OCI-LY7 (cell line): ENCODE measurements around the gene TSHZ2. TPM values are rescaled to one million over a fixed set of nuclear protein-coding genes. Genes with fewer than 3 reads are reported as not detected.

ENCODE experiments used
- BruUV-seq: library from RNA; stranded (reverse); fragments of 400-500 nt; replicated peaks from 2 replicates; lab custom pipeline; 2021; lab: Mats Ljungman, UMichigan
- CTCF ChIA-PET: fragments of 300-600 bp; sonication (Branson Sonifier 250); formaldehyde crosslinking; loops from one replicate; lab custom pipeline; 2022; ENCODE audit warnings: antibody characterized with exemption; ENCODE audit not compliant: unreplicated experiment; lab: Charles Lee
- POLR2A ChIA-PET: fragments of 300-600 bp; sonication (Branson Sonifier 250); formaldehyde crosslinking; loops from one replicate; lab custom pipeline; 2022; ENCODE audit warnings: antibody characterized with exemption; lab: Charles Lee
- DNase-seq: peaks from one replicate; pipeline ENCODE4 v3.0.0-alpha.2; 2015; ENCODE audit warnings: low spot score
- H2AFZ ChIP-seq: fragments of 200-600 bp; sonication (generic), shearing (Covaris generic); 2 replicates; pipeline ENCODE4 v1.6.1; 2014; ENCODE audit warnings: mild to moderate bottlenecking, antibody characterized with exemption, low read length, moderate library complexity
- H3K27ac ChIP-seq: fragments of 200-600 bp; sonication (generic); 2 replicates; pipeline ENCODE4 v1.5.1; 2014; ENCODE audit warnings: mixed run types, low read depth, mild to moderate bottlenecking, moderate library complexity, low read length, inconsistent platforms; ENCODE audit not compliant: poor library complexity, severe bottlenecking
- H3K36me3 ChIP-seq: fragments of 200-600 bp; sonication (generic); 2 replicates; pipeline ENCODE4 v1.6.1; 2014; ENCODE audit warnings: mild to moderate bottlenecking, antibody characterized with exemption, low read length, moderate library complexity, mixed read lengths; ENCODE audit not compliant: insufficient read depth
- H3K4me1 ChIP-seq: fragments of 200-600 bp; sonication (generic); 2 replicates; pipeline ENCODE4 v1.5.1; 2014; ENCODE audit warnings: mild to moderate bottlenecking, low read length; ENCODE audit not compliant: insufficient read depth, poor library complexity, severe bottlenecking
- H3K4me2 ChIP-seq: fragments of 200-600 bp; sonication (generic); 2 replicates; pipeline ENCODE4 v1.6.1; 2014; ENCODE audit warnings: mild to moderate bottlenecking, low read length
- H3K4me3 ChIP-seq: fragments of 200-600 bp; sonication (generic); 2 replicates; pipeline ENCODE4 v1.5.1; 2014; ENCODE audit warnings: mild to moderate bottlenecking, low read depth, low read length; ENCODE audit not compliant: poor library complexity, severe bottlenecking
- H3K79me2 ChIP-seq: fragments of 200-600 bp; sonication (generic); 2 replicates; pipeline ENCODE4 v1.6.1; 2016; ENCODE audit warnings: low read depth, mild to moderate bottlenecking, low read length, moderate library complexity, mixed read lengths; ENCODE audit not compliant: insufficient read depth
- H3K9me2 ChIP-seq: fragments of 200-600 bp; sonication (generic); 2 replicates; pipeline ENCODE4 v1.6.1; 2016; ENCODE audit warnings: mild to moderate bottlenecking, low read length, mixed read lengths; ENCODE audit not compliant: insufficient read depth
- H3K9me3 ChIP-seq: fragments of 200-600 bp; sonication (generic); 2 replicates; pipeline ENCODE4 v1.6.1; 2014; ENCODE audit warnings: mild to moderate bottlenecking, mixed run types, low read length, mixed read lengths
- H4K20me1 ChIP-seq: fragments of 200-600 bp; sonication (generic); 2 replicates; pipeline ENCODE4 v1.6.1; 2014; ENCODE audit warnings: mild to moderate bottlenecking, antibody characterized with exemption, low read length, moderate library complexity, mixed read lengths; ENCODE audit not compliant: insufficient read depth
- CTCF ChIP-seq: fragments of 200-600 bp; sonication (generic); conservative IDR thresholded peaks from 2 replicates; pipeline ENCODE4 v1.5.1; 2014; ENCODE audit warnings: mild to moderate bottlenecking, antibody characterized with exemption, low read length, moderate library complexity, mixed read lengths
- EZH2phosphoT487 ChIP-seq: fragments of 200-600 bp; sonication (generic); IDR thresholded peaks from 2 replicates; pipeline ENCODE4 v1.6.1; 2018; ENCODE audit warnings: low read depth, borderline replicate concordance, mild to moderate bottlenecking, mixed run types, antibody characterized with exemption, low read length, moderate library complexity, mixed read lengths
- intact Hi-C: fragments of 100-400 bp; cut with micrococcal nuclease; formaldehyde crosslinking; loops from one replicate; pipeline ENCODE4 v1.10.0; 2022; ENCODE audit not compliant: unreplicated experiment
- total RNA-seq, 2 experiments: library from RNA; depleted of rRNA in 1 of 2; stranded (reverse); fragments of >200 nt in 1 of 2; shearing (Covaris generic) in 1 of 2; gene quantifications; 2 replicates each; pipeline ENCODE4 v1.2.3, GENCODE V29; 2014 to 2022

The TSHZ2 gene
- total RNA-seq, 2 experiments from 2014 or later = not detected

- H3K27ac ChIP-seq = no peak overlapping the region
- H3K4me1 ChIP-seq = no peaks in the 10 kb centered on the region
- TF ChIP-seq EZH2phosphoT487 (no peak), CTCF (no peak)
- H3K4me3 ChIP-seq = no peak overlapping the region
- no peak for DNase-seq
- no peaks in the 10 kb centered on the region for H3K9me3 ChIP-seq
- no peaks in the 10 kb centered on the region for H3K79me2 ChIP-seq
- ChIA-PET CTCF (no interaction called here), POLR2A (interaction anchor here (0.8 kb wide), 1 partner anchor 814 kb away, joined by 3 read pairs; no protein-coding TSS in a partner anchor)
- intact Hi-C loops = no loop called here
- no TSS peak for BruUV-seq
- no peak overlapping the region for H3K4me2 ChIP-seq
- H4K20me1 ChIP-seq = no peaks in the 10 kb centered on the region
- no peak overlapping the region for H2AFZ ChIP-seq
- no peaks in the 10 kb centered on the region for H3K36me3 ChIP-seq
- no peaks in the 10 kb centered on the region for H3K9me2 ChIP-seq
Observed at GRCh38 chr20:53438368-53438767, 466.2 kb downstream of the TSHZ2 start.

GRCh38 chr20:53439046-53439445 lies 466.9 kb downstream of the TSHZ2 start:
- BruUV-seq = no TSS peak
- no peaks in the 10 kb centered on the region for H3K4me1 ChIP-seq
- no peaks in the 10 kb centered on the region for H3K9me2 ChIP-seq
- no peak overlapping the region for H3K4me2 ChIP-seq
- H3K27ac ChIP-seq = no peak overlapping the region
- CTCF ChIA-PET = no interaction called here
- TF ChIP-seq EZH2phosphoT487 (no peak), CTCF (no peak)
- no peak overlapping the region for H3K4me3 ChIP-seq
- no peaks in the 10 kb centered on the region for H3K36me3 ChIP-seq
- no peak overlapping the region for H2AFZ ChIP-seq
- POLR2A ChIA-PET = interaction anchor here (0.7 to 1.3 kb wide), 3 partner anchors 8 to 814 kb away, joined by 3 to 4 read pairs (median 3); no protein-coding TSS in a partner anchor
- H3K9me3 ChIP-seq = no peaks in the 10 kb centered on the region
- intact Hi-C loops = no loop called here
- no peak for DNase-seq
- H3K79me2 ChIP-seq = no peaks in the 10 kb centered on the region
- H4K20me1 ChIP-seq = no peaks in the 10 kb centered on the region

GRCh38 chr20:53439616-53440015 lies 467.5 kb downstream of the TSHZ2 start:
- Histone ChIP-seq H3K9me2 (no peaks in the 10 kb centered on the region), H3K4me3 (no peak overlapping the region), H3K79me2 (no peaks in the 10 kb centered on the region), H2AFZ (no peak overlapping the region), H3K4me2 (no peak overlapping the region), H3K9me3 (no peaks in the 10 kb centered on the region), H3K27ac (no peak overlapping the region), H3K4me1 (no peaks in the 10 kb centered on the region), H3K36me3 (no peaks in the 10 kb centered on the region), H4K20me1 (no peaks in the 10 kb centered on the region)
- ChIA-PET CTCF (no interaction called here), POLR2A (interaction anchor here (0.5 to 1.3 kb wide), 3 partner anchors 9 to 350 kb away, joined by 3 to 6 read pairs (median 4); no protein-coding TSS in a partner anchor)
- TF ChIP-seq CTCF (no peak), EZH2phosphoT487 (no peak)
- intact Hi-C loops = no loop called here
- DNase-seq = no peak
- BruUV-seq = no TSS peak
